RPMI7951 (cell line): ENCODE measurements around the gene PTPRE. TPM values are rescaled to one million over a fixed set of nuclear protein-coding genes. Genes with fewer than 3 reads are reported as not detected.
A peak's percentile ranks its signal among the peaks of the same experiment; 100 is the strongest.

Experiments
- DNase-seq: peaks from one replicate; pipeline ENCODE4 v3.0.0-alpha.2; 2012; ENCODE audit warnings: low read depth
- total RNA-seq: library from RNA; depleted of rRNA; stranded (reverse); fragments of >200 nt; shearing (Covaris generic); gene quantifications from 2 replicates; pipeline ENCODE4 v1.2.3, GENCODE V29; 2014

Gene PTPRE
- total RNA-seq, 1 experiment from 2014 or later: 17.5 TPM

- DNase-seq: no peak
Observed at GRCh38 chr10:127925471-127926207, 18.7 kb downstream of the PTPRE start.

DNA sequence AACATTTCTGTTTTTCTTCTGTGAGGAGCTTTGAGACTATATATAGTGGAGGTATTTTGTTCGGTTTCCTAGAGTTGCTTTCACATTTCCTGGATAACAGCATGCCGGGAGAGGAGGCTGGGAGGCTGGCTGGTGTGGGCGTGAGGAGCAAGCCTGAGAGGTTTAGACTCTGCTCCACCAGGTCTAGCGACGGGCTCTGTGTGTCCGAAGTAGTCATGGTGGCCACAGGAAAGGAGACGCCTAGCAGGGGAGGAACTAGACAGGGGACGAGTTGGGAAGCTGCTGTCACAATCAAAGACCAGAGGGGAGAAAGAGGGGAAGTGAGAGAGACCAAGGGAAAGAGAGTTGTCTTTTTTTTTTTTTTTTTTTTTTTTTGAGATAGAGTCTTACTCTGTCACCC is 19.6 kb downstream of the PTPRE start:
- DNase-seq: no peak

GRCh38 chr10:127928021-127928806 is 21.3 kb downstream of the PTPRE start:
- DNase-seq: peak; percentile 85

- peak; percentile 49 for DNase-seq
Observed at GRCh38 chr10:127932521-127933270, 25.8 kb downstream of the PTPRE start.

DNA sequence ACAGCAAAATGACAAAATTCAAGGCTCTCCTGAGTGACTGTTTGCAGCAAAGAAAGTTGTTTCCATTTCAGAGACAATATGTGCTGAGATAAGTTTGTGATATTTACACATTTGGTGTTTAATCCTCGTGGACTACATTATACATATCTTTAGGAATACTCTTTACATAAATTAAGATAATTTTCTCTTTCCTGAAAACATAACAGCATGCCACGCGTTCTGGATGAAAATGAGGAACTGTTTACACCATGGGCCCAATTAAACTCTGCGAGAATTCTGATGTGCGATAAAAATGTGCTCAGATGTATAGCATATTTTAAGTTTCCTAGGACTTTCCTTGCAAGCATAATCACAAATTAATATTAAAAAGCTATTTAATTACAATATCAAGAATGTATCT is 26.4 kb downstream of the PTPRE start:
- no peak for DNase-seq

GRCh38 chr10:127934383-127934782 is 27.5 kb downstream of the PTPRE start:
- no peak for DNase-seq

- peak; percentile 100 for DNase-seq
Observed at GRCh38 chr10:127935071-127935561, 28.2 kb downstream of the PTPRE start.

DNA sequence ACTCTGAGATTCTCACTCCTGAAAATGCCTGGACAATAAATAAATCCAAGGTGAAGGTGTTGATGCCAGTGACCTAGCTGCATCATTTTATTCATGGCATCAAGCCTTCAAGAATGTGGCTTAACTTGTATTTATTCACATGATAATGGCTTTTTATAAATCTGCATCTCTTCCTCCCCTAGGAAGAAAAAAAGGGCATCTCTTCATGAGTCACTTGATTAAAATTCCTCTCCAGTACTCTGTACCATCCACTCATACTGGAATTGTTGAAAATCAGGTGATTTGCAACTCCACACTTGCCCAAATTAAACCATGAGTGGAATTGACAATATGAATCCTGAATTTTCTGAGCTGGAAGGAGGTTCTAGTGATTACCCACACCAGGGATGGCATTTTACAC is 30.2 kb downstream of the PTPRE start:
- DNase-seq: no peak

DNA sequence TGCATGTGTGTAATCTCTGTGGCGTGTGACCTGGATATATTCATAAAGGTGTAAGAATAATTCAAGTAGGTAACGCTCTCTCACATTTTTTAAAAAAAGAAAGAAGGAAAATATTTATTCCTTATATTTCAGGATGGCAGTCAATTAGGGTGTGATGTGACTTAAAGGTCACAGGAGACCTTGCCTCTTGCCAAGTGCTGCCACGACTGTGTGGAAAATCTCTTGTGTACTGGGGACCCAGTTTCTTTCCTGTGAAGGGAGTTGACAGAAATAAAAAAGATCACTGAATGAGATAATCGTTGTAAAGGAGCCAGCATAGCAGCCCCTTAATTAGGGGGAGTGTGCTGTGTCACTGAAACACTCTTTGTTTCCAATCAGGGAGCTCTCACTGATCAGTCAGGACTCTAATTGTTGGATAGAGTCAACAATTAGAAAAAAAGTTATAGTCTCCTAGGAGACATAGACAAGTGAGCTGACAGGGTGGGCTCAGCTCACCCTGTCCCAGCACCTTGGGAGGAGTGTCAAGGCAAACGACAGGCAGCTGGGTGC is 31.1 kb downstream of the PTPRE start:
- DNase-seq: no peak

DNA sequence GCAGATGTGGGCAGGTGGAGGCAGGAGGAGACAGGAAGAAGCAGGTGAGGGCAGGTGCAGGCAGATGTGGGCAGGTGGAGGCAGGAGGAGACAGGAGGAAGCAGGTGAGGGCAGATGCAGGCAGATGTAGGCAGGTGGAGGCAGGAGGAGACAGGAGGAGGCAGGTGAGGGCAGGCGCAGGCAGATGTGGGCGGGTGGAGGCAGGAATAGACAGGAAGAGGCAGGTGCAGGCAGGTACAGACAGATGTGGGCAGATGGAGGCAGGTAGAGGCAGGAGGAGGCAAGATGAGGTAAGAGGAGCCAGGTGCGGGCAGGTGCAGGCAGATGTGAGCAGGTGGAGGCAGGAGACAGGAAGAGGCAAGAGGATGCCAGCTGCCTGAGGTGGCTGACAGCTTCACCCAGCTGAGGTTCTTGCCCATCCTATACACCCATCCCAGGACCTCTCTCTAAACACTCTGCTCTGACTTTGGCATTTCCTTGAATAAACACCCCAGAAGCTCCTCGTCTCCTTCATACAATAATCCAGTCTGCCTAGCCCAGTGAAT is 33.0 kb downstream of the PTPRE start:
- no peak for DNase-seq

- DNase-seq: no peak
Observed at GRCh38 chr10:127940866-127941640, 34.1 kb downstream of the PTPRE start.

DNA sequence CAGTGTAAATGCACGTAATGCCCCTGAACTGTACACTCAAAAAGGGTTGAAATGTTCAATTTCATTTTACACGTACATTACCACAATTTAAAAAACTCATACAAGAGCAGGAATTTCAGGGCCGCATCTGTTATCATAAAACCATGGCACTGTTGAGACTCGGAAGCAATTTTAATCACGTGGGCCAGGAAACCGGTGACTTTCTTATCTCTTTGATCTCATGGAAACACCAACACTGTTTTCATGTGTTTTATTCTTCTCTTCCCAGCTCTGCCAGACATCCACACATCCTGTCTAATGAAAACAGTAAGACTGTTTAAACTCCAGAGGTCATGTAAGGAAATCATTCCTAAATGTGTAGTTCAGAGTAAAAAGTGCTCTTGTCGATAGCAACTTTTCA is 35.9 kb downstream of the PTPRE start:
- peak; percentile 77 for DNase-seq

DNA sequence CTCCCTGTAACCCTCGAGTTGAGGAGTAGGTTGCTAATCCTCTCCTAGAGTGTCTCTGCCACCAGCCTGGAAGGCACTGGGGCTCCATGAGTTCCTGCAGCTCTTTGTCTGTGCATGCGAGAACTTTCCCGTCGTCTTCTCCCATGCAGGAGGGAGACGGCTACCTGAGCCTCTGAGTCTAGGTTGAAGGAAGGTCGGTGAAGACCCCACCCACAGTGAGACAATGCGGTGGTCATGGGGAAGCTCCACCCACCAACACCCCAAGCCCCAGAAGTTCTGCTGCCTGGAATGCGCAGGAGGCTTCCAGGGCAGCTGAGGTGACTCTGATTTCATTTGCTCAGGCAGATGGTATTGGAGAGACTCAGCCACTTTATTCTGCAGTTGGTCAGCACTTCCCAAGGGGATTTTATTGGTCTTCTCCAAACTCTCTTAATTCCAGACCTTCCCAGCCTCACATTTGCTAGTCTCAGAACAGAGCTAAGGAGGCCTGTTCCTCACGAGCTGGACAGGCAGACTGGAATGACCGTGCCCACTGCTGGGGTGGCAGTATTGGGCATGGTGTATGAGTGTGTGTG is 36.5 kb downstream of the PTPRE start:
- no peak for DNase-seq

DNA sequence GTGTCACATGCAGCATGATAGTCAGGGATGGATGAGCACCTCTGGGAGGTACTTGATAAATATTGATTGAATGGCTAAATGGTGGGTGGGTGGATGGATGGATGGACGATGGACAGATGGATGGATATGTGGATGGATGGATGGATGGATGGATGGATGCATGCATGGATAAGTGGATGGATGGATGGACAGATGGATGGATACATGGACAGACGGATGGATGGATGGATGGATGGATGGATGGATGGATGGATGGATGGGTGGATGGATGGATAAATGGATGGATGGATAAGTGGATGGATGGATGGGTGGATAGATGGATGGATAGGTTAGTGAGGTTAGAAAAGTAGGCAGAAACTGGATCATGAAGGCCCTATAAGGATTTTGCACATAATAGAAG is 37.4 kb downstream of the PTPRE start:
- DNase-seq: no peak

- DNase-seq: peak; percentile 96
Observed at GRCh38 chr10:127945341-127945758, 38.4 kb downstream of the PTPRE start.

DNA sequence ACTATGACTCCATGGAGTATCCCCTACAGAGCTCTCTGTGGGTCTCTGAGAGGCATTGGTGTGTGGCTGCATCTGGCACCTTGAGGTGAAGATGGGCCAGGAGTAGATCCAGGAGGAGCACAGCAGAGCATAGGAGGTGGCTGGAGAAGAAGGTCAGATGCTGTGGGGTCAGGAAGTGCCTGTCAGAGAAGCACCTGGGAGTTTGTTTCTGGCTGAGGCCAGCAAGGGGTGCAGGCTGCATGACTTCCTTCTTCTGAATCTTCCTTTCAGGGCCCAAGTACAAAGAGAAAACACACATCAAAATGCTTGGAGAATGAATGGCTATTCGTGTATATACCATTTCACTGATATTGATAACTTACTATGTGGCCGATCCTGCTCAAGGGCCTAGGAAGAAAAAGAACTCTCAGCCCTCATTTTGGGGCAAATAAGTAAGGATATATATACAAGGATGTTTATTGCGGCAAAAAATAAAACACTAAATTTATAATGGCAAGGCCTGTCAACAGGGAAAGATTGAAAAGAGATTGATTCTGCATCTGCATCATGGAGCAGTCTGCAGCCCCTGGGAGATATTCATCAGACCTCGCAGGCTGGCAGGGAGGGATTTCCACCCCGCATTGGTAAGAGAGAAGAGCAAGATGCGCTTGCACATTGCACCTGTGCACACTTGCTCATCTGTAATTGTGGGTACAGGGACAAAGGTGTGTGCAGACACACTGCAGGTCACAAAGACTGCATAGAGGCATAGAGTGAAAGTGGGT is 39.2 kb downstream of the PTPRE start:
- no peak for DNase-seq

- no peak for DNase-seq
Observed at GRCh38 chr10:127947211-127947610, 40.3 kb downstream of the PTPRE start.

- no peak for DNase-seq
Observed at GRCh38 chr10:127948791-127949190, 41.9 kb downstream of the PTPRE start.

- DNase-seq: no peak
Observed at GRCh38 chr10:127949831-127950230, 42.9 kb downstream of the PTPRE start.
